IPS-18c (cell line): Measurements from ENCODE around the gene DDAH1.

Experiments
- H3K4me3 ChIP-seq: 2 replicates; pipeline ENCODE4 v1.7.0; 2013; ENCODE audit warnings: low read depth, mild to moderate bottlenecking, low read length, moderate library complexity; ENCODE audit not compliant: insufficient read depth
- H3K9me3 ChIP-seq: one replicate; pipeline ENCODE4 v1.6.1; 2013; ENCODE audit warnings: mild to moderate bottlenecking, low read length, moderate library complexity; ENCODE audit not compliant: control insufficient read depth, insufficient read depth

DDAH1 gene

GRCh38 chr1:85452948-85453347, 12.0 kb downstream of the DDAH1 start:
- no peaks in the 10 kb centered on the region for H3K9me3 ChIP-seq
- H3K4me3 ChIP-seq: no peak overlapping the region

GRCh38 chr1:85451236-85451830, 13.6 kb downstream of the DDAH1 start:
- Histone ChIP-seq H3K9me3 (no peaks in the 10 kb centered on the region), H3K4me3 (no peak overlapping the region)

GRCh38 chr1:85450832-85451231, 14.1 kb downstream of the DDAH1 start:
- no peaks in the 10 kb centered on the region for H3K9me3 ChIP-seq
- no peak overlapping the region for H3K4me3 ChIP-seq

DNA sequence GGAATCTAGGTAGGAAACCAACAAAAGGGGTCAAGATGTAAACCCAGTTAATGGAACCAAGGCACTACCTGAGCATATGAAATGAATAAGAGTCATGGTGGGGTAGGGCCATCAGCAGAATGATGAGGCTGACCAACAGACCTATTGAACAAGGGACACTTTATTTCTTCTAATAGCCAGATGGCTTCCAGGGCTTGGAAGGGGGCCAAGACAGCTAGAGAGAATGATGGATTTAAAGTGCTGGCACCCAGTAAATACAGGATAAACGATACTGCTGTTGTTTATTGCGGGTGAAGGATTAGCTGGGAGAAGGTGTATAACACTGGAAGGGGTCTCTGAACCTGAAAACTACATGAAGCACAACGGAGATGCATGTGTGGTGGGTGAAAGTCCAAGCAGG, 15.6 kb downstream of the DDAH1 start:
- Histone ChIP-seq H3K4me3 (no peak overlapping the region), H3K9me3 (no peaks in the 10 kb centered on the region)

DNA sequence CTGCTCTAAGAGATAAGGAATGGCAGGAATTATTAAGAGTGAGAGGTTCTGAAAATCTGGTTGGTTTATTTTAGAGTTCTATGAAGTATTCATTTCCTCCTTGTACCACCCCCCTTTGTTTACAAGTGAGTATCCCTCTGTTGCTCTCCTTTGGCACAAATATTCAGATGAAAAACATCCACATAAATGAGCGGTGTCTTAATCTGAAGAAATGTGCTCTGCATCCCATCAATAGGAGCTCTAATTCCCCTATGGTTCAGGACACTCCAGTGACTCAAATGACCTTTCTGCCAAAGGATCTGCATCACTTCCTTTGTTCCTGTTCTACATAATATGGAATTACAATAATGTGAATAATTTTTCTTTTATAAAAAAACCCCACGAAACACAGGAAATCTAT, 16.6 kb downstream of the DDAH1 start:
- Histone ChIP-seq H3K4me3 (no peak overlapping the region), H3K9me3 (no peaks in the 10 kb centered on the region)

DNA sequence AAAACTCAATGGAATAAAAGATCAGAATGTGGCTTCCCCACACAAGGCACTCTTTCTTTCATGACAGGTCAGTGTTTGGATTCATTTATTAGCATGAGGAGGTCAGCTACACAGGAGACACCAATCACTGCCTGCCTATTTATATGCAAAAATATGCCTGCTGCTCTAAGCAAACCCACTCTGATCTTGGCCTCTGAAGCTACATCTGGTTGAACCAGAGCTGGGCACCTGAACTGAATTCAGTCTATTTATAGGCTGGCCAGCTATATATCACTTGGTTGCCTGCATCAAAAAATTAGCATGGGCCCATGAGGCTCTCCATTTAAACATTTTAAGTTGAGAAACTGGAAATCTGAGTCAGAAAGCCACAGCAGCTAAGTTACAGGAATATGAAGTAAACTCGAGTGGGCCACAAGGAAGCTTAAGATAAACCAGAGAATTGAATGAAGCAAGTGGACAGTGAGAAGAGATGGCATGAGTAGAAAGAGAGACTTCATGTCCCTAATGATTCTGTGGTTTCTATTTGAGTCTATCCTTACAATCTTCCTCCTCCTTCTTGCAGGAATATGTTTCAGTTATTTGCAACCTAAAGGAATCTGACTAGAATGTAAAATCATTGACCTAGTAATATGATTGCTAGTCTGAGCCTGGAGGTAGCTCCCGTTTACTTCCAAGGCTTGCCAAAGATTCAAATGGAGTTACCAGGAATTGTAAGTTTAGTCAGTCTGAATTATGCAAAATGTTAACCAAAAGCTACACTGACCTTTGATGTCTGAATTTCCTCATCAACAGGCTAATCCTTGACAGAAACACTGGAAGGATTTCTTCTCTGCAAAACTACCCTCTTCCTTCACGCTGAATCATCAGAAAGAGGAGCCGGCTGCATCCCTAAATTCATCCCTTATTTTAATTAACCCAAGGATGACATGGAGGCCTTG, 17.7 kb downstream of the DDAH1 start:
- Histone ChIP-seq H3K4me3 (no peak overlapping the region), H3K9me3 (no peaks in the 10 kb centered on the region)

DNA sequence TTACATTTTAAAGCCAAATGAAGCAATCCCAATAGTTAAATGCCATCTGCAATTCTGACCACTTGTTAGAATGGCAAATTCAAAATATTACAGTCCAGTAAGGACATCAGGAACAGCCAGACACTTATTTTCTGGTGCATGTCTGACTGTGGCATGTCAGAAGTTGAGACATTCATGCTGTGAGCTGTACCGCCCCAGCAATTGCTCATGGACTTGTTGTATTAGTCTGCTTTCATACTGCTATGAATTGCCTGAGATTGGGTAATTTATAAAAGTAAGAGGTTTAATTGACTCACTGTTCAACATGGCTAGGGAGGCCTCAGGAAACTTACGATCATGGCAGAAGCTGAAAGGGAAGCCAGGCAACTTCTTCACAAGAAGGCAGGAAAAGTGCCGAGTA, 19.1 kb downstream of the DDAH1 start:
- Histone ChIP-seq H3K4me3 (no peak overlapping the region), H3K9me3 (no peaks in the 10 kb centered on the region)

GRCh38 chr1:85444381-85444780, 20.6 kb downstream of the DDAH1 start:
- H3K4me3 ChIP-seq: no peak overlapping the region
- H3K9me3 ChIP-seq: no peaks in the 10 kb centered on the region

DNA sequence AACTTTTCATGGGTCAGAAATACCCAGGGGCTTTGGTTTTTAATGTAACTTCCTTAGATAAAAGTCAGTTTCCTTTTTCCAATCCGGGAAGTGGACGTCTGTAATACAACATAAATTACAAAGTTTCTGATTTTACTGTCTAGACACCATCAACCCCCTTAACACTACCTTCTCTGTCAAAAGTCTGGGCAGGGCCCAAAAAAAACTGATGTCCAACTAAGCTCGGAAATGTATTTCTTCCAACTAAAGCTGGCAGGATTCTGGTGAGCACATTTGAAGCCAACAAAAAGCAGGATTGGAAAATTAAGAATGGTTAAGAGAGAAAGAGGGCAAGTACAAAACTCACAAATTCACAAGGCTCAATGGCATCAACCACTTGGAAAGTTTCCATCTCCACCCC, 24.3 kb downstream of the DDAH1 start:
- Histone ChIP-seq H3K4me3 (no peak overlapping the region), H3K9me3 (no peaks in the 10 kb centered on the region)

- H3K9me3 ChIP-seq: no peaks in the 10 kb centered on the region
- no peak overlapping the region for H3K4me3 ChIP-seq
These were observed 26.6 kb downstream of the DDAH1 start for GRCh38 chr1:85438353-85438752.

GRCh38 chr1:85437139-85437538, 27.8 kb downstream of the DDAH1 start:
- H3K4me3 ChIP-seq: no peak overlapping the region

GRCh38 chr1:85433096-85433495, 31.9 kb downstream of the DDAH1 start:
- Histone ChIP-seq H3K9me3 (no peaks in the 10 kb centered on the region), H3K4me3 (no peak overlapping the region)

More at GRCh38 chr1:85437139-85437538, 27.8 kb downstream of the DDAH1 start:
- no peaks in the 10 kb centered on the region for H3K9me3 ChIP-seq

DNA sequence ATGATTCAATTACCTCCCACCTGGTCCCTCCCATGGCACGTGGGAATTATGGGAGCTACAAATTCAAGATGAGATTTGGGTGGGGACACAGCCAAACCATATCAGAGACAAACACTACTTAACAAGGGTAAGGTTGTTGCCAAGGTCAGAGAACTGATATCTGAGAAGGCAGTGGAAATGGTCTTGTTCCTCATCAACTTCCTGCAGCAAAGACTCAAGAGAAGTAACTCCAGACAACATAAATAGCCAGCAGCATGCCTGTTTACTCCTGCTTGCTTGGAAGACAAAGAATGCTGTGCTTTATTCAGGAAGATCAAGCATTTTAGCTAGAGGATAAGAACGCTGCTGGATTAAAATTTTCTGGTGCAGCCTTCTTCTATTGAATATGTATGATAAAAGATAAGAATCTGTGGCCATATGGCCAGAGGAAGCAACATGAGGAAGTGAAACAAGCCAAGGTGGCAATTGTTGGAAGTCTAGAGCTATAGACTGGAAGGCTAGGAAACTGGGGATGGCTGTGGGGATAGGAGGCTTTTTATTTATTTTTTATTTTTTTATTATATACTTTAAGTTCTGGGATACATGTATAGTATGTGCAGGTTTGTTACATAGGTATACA, 36.4 kb downstream of the DDAH1 start:
- Histone ChIP-seq H3K4me3 (no peak overlapping the region), H3K9me3 (no peaks in the 10 kb centered on the region)

- H3K4me3 ChIP-seq: no peak overlapping the region
- H3K9me3 ChIP-seq: no peaks in the 10 kb centered on the region
These were observed 37.1 kb downstream of the DDAH1 start for GRCh38 chr1:85427849-85428248.

GRCh38 chr1:85427331-85427730, 37.6 kb downstream of the DDAH1 start:
- no peak overlapping the region for H3K4me3 ChIP-seq
- no peaks in the 10 kb centered on the region for H3K9me3 ChIP-seq

DNA sequence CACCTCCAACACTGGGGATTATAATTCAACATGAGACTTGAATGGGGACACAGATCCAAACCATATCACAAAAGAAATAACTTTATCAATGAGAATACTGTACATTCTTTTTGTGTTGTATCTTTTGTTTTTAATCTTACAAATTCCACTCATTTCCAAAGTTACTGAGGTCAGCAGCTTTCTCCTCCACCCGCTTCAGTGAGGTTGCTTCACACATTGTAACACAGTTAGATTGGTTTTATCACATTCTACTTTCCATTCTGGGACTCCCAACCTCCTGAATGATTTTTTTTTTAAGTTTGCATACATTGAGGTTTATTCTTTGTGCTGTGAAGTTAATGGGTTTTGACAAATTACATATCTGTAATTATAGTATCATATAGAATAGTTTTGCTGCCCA, 43.8 kb downstream of the DDAH1 start:
- H3K9me3 ChIP-seq: no peaks in the 10 kb centered on the region
- no peak overlapping the region for H3K4me3 ChIP-seq

DNA sequence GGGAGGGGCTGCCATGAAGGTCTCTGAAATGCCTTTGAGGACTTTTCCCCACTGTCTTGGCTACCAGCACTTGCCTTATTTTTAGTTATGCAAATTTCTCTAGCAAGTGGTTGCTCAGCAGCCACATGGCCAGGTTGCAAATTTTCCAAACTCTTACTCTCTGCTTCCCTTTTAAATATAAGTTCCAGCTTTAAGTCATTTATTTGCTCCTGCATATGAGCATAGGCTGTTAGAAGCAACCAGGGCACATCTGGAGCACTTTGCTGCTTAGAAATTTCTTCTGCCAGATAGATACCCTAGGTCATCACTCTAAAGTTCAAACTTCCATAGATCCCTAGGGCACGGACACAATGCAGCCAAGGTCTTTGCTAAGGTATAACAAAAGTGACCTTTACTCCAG, 44.8 kb downstream of the DDAH1 start:
- Histone ChIP-seq H3K4me3 (no peak overlapping the region), H3K9me3 (no peaks in the 10 kb centered on the region)

- H3K4me3 ChIP-seq: no peak overlapping the region
- no peaks in the 10 kb centered on the region for H3K9me3 ChIP-seq
These were observed 47.1 kb downstream of the DDAH1 start for GRCh38 chr1:85417876-85418275.
